GM12872 (cell line): Measurements from ENCODE around the gene MMP26.

ENCODE experiments used
- CTCF ChIP-seq: IDR thresholded peaks from 3 replicates; pipeline ENCODE4 v1.5.1; 2011; ENCODE audit warnings: low read depth, mild to moderate bottlenecking, low read length, moderate library complexity; ENCODE audit not compliant: insufficient read depth

The MMP26 gene

GRCh38 chr11:4740735-4741134, 36.2 kb downstream of the MMP26 start:
- TF ChIP-seq CTCF: no peak

GRCh38 chr11:4748438-4748837, 43.9 kb downstream of the MMP26 start:
- TF ChIP-seq CTCF: no peak

GRCh38 chr11:4751201-4751600, 46.6 kb downstream of the MMP26 start:
- TF ChIP-seq CTCF: no peak
